Stimulated activated CD8-positive, alpha-beta memory T cell treated with anti-CD3 and anti-CD28 coated beads, Interleukin-12 subunit alpha, Interleukin-12 subunit beta, amount 100 ng/mL, for 4 hours (primary cell): Measurements from ENCODE around the gene TMEFF2.

Experiments used
- DNase-seq: peaks from one replicate; pipeline ENCODE4 v3.0.0-alpha.2; 2020; ENCODE audit warnings: low read depth

Gene TMEFF2

DNA sequence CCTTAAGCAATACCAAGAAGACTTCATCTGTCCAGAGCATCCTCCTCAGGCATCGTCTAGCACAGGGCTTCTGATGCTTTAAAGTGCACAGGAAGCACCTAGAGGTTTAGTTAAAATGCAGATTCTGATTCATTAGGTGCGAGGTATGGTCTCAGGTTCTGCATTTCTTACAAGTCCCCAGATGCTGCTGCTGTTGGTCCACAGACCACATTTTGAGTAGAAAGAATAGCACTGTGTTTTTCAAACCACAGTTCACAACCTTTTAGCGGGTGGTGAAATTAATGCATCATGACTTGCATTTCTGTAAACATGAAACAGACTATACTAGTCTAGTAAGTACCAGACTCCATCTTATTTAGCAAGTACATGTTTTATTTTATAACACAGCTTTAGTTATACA lies 134.6 kb downstream of the TMEFF2 start:
- DNase-seq, result no peak

- DNase-seq, result no peak
Measured at GRCh38 chr2:192059266-192059665, 135.5 kb downstream of the TMEFF2 start.

GRCh38 chr2:192053921-192054320 lies 140.8 kb downstream of the TMEFF2 start:
- no peak for DNase-seq

- DNase-seq, result no peak
Measured at GRCh38 chr2:192051533-192051932, 143.2 kb downstream of the TMEFF2 start.

GRCh38 chr2:192049362-192049761 lies 145.4 kb downstream of the TMEFF2 start:
- DNase-seq, result no peak

- no peak for DNase-seq
Measured at GRCh38 chr2:192047315-192048107, 147.2 kb downstream of the TMEFF2 start.

GRCh38 chr2:192044496-192044895 lies 150.2 kb downstream of the TMEFF2 start:
- no peak for DNase-seq

DNA sequence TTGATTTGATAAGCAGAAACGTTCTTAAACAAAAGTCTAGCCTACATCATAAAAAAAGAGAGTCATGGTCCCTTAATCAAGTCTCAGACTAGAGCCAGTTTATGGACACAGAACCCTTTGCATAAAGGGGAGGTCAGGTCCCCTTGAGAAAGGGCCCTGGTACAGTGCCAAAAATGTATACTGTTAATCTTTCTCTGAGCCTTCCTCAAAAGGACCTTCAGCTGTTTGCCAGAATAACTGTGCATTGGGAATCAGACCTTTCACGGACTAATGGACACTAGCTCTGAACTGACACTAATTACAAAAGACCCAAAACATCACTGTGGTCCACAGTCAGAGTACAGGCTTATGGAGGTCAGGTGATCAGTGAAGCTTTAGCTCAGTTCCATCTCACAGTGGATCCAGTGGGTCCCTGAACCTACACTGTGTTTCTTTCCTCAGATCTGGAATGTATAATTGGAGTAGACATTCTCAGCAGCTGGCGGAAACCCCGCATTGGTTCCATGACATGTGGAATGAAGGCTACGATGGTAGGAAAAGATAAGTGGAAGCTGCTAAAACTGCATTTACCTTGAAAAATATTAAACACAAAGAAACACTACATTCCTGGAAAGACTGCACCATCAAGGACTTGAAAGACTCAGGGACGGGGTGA lies 151.4 kb downstream of the TMEFF2 start:
- DNase-seq, result no peak

DNA sequence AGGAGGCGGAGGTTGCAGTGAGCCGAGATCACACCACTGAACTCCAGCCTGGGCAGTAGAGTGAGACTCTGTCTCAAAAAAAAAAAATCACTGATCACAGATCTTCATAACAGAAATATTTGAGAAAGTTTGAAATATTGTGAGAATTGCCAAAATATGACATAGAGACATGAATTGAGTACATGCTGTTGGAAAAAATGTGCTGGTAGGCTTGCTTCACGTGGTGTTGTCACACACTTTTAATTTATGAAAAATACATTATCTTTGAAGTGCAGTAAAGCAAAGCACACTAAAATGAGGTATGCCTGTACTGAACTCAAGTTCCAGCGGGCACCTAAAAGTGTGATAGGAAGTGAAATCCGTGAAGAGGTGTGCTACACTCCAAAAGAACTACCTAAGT lies 152.6 kb downstream of the TMEFF2 start:
- no peak for DNase-seq

DNA sequence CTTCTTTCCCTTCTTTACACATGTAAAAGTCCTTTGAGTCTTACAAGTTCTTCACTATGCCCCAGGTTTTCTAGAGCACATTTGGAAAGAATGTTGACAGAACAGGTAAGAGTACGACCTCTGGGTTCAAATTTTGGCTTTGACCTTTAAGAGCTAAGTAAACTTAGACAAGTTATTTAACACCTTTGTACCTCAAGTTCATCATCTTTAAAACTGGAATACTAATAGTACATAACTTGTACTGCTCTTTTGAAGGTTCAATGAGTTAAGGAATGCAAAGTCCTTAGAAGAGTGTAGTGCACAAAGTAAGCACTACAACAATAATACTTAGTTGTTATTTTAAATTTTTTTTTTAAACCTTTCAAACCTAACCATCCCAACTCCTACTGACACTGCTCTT lies 156.6 kb downstream of the TMEFF2 start:
- DNase-seq, result no peak

- DNase-seq, result no peak
Measured at GRCh38 chr2:192035731-192036442, 158.8 kb downstream of the TMEFF2 start.

DNA sequence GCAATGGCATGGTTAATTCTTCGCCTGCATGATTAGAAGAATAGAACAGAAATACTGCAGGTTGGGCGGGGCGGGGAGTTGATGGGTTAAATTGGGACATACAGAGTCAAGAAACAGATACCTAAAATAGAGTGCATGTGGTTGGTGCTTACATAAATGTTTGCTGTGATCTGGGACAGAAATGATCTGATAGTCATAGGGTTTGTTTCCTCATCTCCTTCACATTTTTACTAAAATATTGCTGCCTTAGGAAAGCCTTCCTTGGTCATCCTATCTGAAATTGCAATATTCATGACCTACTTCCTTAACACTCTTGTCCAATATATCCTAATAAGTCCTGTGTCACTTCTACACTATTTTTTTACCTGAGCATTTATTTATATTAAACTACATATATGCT lies 163.9 kb downstream of the TMEFF2 start:
- DNase-seq, result no peak

- no peak for DNase-seq
Measured at GRCh38 chr2:192030289-192030688, 164.4 kb downstream of the TMEFF2 start.

- no peak for DNase-seq
Measured at GRCh38 chr2:192029089-192029488, 165.6 kb downstream of the TMEFF2 start.

DNA sequence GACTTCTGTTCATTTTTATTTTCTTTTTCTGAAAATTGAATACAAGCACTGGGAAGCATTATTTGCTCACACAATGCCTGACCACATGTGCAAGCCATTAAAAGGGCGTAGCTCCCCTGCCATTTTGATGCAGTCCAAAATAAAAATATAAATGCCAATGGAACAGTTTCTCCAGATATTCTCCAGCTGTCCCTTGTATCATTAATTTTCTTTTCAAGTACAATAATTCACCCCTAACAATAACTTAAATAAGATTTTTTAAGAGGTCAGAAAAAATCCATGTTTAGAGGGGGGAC lies 168.0 kb downstream of the TMEFF2 start:
- no peak for DNase-seq

GRCh38 chr2:192026059-192026824 lies 168.5 kb downstream of the TMEFF2 start:
- DNase-seq, result no peak

- DNase-seq, result no peak
Measured at GRCh38 chr2:192025637-192026036, 169.1 kb downstream of the TMEFF2 start.

- DNase-seq, result no peak
Measured at GRCh38 chr2:192023006-192023405, 171.7 kb downstream of the TMEFF2 start.

GRCh38 chr2:192017844-192018243 lies 176.9 kb downstream of the TMEFF2 start:
- DNase-seq, result no peak

- DNase-seq, result no peak
Measured at GRCh38 chr2:192016265-192016664, 178.5 kb downstream of the TMEFF2 start.

- no peak for DNase-seq
Measured at GRCh38 chr2:192013211-192013610, 181.5 kb downstream of the TMEFF2 start.

DNA sequence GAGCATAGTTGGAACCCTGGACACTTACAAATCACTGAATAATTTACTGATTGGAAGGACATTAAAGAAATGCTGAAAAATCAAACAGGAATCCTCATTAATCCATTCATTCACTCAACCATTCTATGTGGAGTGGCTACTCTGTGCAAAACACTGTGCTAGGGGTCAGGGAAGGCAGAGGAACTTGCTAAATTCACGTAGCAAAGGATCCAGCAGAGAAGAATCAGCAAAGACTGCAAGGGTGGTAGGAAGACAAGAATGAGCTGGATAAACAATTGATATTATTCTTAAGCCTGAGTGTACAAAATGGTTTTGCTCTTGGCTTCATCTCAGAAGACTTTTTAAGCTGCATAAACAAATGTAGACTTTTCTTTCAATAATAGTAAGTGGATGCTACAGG lies 183.5 kb downstream of the TMEFF2 start:
- DNase-seq, result no peak

DNA sequence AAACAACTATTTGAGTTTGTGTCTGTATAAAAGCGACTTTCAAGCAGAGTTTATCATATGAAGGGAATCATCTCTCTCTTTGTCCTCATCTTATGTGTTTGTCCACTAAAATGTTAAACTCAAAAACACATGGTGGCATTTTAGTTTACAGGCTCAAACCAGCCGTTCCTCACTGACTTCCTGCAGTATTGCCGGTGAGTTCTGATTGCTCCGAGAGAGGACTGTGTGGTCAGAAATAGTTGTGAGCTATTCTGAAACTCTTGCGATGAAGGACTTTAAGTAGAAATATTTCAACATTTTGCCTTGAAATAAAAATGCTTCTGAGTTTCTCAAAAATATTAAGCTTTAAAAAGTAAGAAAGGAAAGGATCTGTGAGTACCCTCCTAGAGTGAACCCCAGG lies 184.7 kb downstream of the TMEFF2 start:
- no peak for DNase-seq
